H9 (cell line): ENCODE measurements around the gene APOH. TPM values are rescaled to one million over a fixed set of nuclear protein-coding genes. Genes with fewer than 3 reads are reported as not detected.

ENCODE experiments used
- DNase-seq: peaks from one replicate; pipeline ENCODE4 v3.0.0-alpha.2; 2017
- H2AFZ ChIP-seq: one replicate; pipeline ENCODE4 v1.6.1; 2013; ENCODE audit warnings: mild to moderate bottlenecking, low read length, control low read depth, moderate library complexity
- H2AK5ac ChIP-seq: 2 replicates; pipeline ENCODE4 v1.6.1; 2013; ENCODE audit warnings: low read length, control low read depth, mixed read lengths; ENCODE audit not compliant: insufficient read length
- H2BK120ac ChIP-seq: one replicate; pipeline ENCODE4 v1.6.1; 2013; ENCODE audit warnings: low read depth, mild to moderate bottlenecking, low read length, control low read depth, inconsistent platforms; ENCODE audit not compliant: poor library complexity, severe bottlenecking
- H2BK12ac ChIP-seq: 2 replicates; pipeline ENCODE4 v1.6.1; 2013; ENCODE audit warnings: low read length, control low read depth, mixed read lengths, low read depth; ENCODE audit not compliant: insufficient read length
- H2BK15ac ChIP-seq: 2 replicates; pipeline ENCODE4 v1.6.1; 2013; ENCODE audit warnings: low read depth, low read length, control low read depth
- H2BK20ac ChIP-seq: one replicate; pipeline ENCODE4 v1.6.1; 2013; ENCODE audit warnings: low read depth, mild to moderate bottlenecking, low read length, control low read depth, inconsistent platforms; ENCODE audit not compliant: poor library complexity, severe bottlenecking
- H2BK5ac ChIP-seq: 2 replicates; pipeline ENCODE4 v1.6.1; 2013; ENCODE audit warnings: low read length, control low read depth, mixed read lengths; ENCODE audit not compliant: insufficient read length
- H3K14ac ChIP-seq: 2 replicates; pipeline ENCODE4 v1.6.1; 2013; ENCODE audit warnings: low read length, control low read depth; ENCODE audit not compliant: insufficient read depth
- H3K18ac ChIP-seq: 2 replicates; pipeline ENCODE4 v1.6.1; 2013; ENCODE audit warnings: low read depth, mild to moderate bottlenecking, mixed read lengths, low read length, control low read depth; ENCODE audit not compliant: insufficient read length
- H3K23ac ChIP-seq: 2 replicates; pipeline ENCODE4 v1.6.1; 2013; ENCODE audit warnings: low read length, control low read depth, mixed read lengths, low read depth; ENCODE audit not compliant: insufficient read length
- H3K23me2 ChIP-seq: 2 replicates; pipeline ENCODE4 v1.6.1; 2013; ENCODE audit warnings: low read depth, mild to moderate bottlenecking, mixed read lengths, low read length, control low read depth; ENCODE audit not compliant: insufficient read length, poor library complexity, severe bottlenecking
- H3K27ac ChIP-seq: 2 replicates; pipeline ENCODE4 v1.5.1; 2013; ENCODE audit warnings: low read length, control low read depth, mixed read lengths, low read depth; ENCODE audit not compliant: insufficient read length
- H3K27me3 ChIP-seq: 2 replicates; pipeline ENCODE4 v1.6.1; 2013; ENCODE audit warnings: low read length, control low read depth, inconsistent platforms; ENCODE audit not compliant: insufficient read depth
- H3K4ac ChIP-seq: 2 replicates; pipeline ENCODE4 v1.6.1; 2013; ENCODE audit warnings: low read depth, mild to moderate bottlenecking, control low read depth, inconsistent platforms, low read length, moderate library complexity
- H3K4me1 ChIP-seq: 2 replicates; pipeline ENCODE4 v1.6.1; 2013; ENCODE audit warnings: low read length, control low read depth, inconsistent platforms; ENCODE audit not compliant: insufficient read depth
- H3K4me2 ChIP-seq: 2 replicates; pipeline ENCODE4 v1.6.1; 2013; ENCODE audit warnings: low read length, control low read depth, mixed read lengths; ENCODE audit not compliant: insufficient read length, insufficient read depth
- H3K56ac ChIP-seq: 2 replicates; pipeline ENCODE4 v1.6.1; 2013; ENCODE audit warnings: low read depth, mild to moderate bottlenecking, mixed read lengths, low read length, control low read depth; ENCODE audit not compliant: insufficient read length
- H3K79me1 ChIP-seq: 2 replicates; pipeline ENCODE4 v1.6.1; 2013; ENCODE audit warnings: low read depth, mild to moderate bottlenecking, moderate library complexity, low read length, control low read depth, inconsistent platforms; ENCODE audit not compliant: insufficient read depth, poor library complexity, severe bottlenecking
- H3K79me2 ChIP-seq: 2 replicates; pipeline ENCODE4 v1.6.1; 2013; ENCODE audit warnings: low read length, control low read depth, inconsistent platforms; ENCODE audit not compliant: insufficient read depth
- H3K9ac ChIP-seq: 2 replicates; pipeline ENCODE4 v1.6.1; 2013; ENCODE audit warnings: low read length, control low read depth, mixed read lengths; ENCODE audit not compliant: insufficient read length; ENCODE audit errors: extremely low read depth
- H3K9me3 ChIP-seq: one replicate; pipeline ENCODE4 v1.6.1; 2013; ENCODE audit warnings: low read depth, low read length, inconsistent platforms; ENCODE audit not compliant: control insufficient read depth
- H3T11ph ChIP-seq: one replicate; pipeline ENCODE4 v1.6.1; 2013; ENCODE audit warnings: mild to moderate bottlenecking, low read length, control low read depth, inconsistent platforms
- H4K20me1 ChIP-seq: one replicate; pipeline ENCODE4 v1.6.1; 2013; ENCODE audit not compliant: control insufficient read depth, insufficient read length, insufficient read depth
- H4K5ac ChIP-seq: 2 replicates; pipeline ENCODE4 v1.6.1; 2013; ENCODE audit warnings: low read depth, mild to moderate bottlenecking, mixed read lengths, low read length, control low read depth; ENCODE audit not compliant: insufficient read length
- H4K8ac ChIP-seq: replicated peaks from 2 replicates; pipeline ENCODE4 v1.6.1; 2013; ENCODE audit warnings: low read length, control low read depth, mixed read lengths, low read depth; ENCODE audit not compliant: insufficient read length
- H4K91ac ChIP-seq: 2 replicates; pipeline ENCODE4 v1.6.1; 2013; ENCODE audit warnings: low read depth, mild to moderate bottlenecking, moderate library complexity, mixed read lengths, low read length, control low read depth; ENCODE audit not compliant: insufficient read length
- H3K27ac Mint-ChIP-seq, 3 experiments: 2 replicates in 2 of 3; 3 replicates in 1 of 3; pipeline ENCODE4 v1.8.0; 2020 to 2021; ENCODE audit warnings: mixed read lengths in 3 of 3, mild to moderate bottlenecking in 1 of 3, moderate library complexity in 1 of 3
- H3K27me3 Mint-ChIP-seq: 2 replicates; pipeline ENCODE4 v1.8.0; 2021; ENCODE audit warnings: low read depth, mild to moderate bottlenecking, moderate library complexity, mixed read lengths
- H3K36me3 Mint-ChIP-seq, 3 experiments: 2 replicates in 2 of 3; 3 replicates in 1 of 3; pipeline ENCODE4 v1.8.0; 2020 to 2021; ENCODE audit warnings: low read depth in 3 of 3, mixed read lengths in 3 of 3; ENCODE audit not compliant: insufficient read depth in 1 of 3
- H3K4me1 Mint-ChIP-seq, 2 experiments: 2 replicates each; pipeline ENCODE4 v1.8.0; 2020; ENCODE audit warnings: mixed read lengths in 2 of 2
- H3K4me3 Mint-ChIP-seq, 2 experiments: 2 replicates in 1 of 2; 3 replicates in 1 of 2; pipeline ENCODE4 v1.8.0; 2020 to 2021; ENCODE audit warnings: mild to moderate bottlenecking in 2 of 2, mixed read lengths in 2 of 2, moderate library complexity in 1 of 2
- H3K9me3 Mint-ChIP-seq, 2 experiments: 2 replicates in 1 of 2; 3 replicates in 1 of 2; pipeline ENCODE4 v1.8.0; 2020; ENCODE audit warnings: mild to moderate bottlenecking in 2 of 2, mixed read lengths in 2 of 2, moderate library complexity in 1 of 2
- WGBS: extraction: QIAGEN DNeasy Blood & Tissue Kit; methylation state at CpG from one replicate; pipeline ENCODE4 v1.1.7; 2013; ENCODE audit warnings: missing lambda C conversion rate, low lambda C conversion rate, mixed read lengths; ENCODE audit not compliant: insufficient read length; ENCODE audit errors: extremely low coverage; 5-methylcytosine and 5-hydroxymethylcytosine counted together
- total RNA-seq: library from RNA; stranded (reverse); gene quantifications from 2 replicates; pipeline ENCODE4 v1.2.1, GENCODE V29; 2021
- TF ChIP-seq, protein P1 (sequence below): fragments of 200-600 bp; sonication (generic); conservative IDR thresholded peaks from 3 replicates; pipeline ENCODE4 v1.8.0; 2021; ENCODE audit warnings: antibody characterized with exemption, mild to moderate bottlenecking

The APOH gene
- total RNA-seq, 1 experiment from 2014 or later, result not detected

DNA sequence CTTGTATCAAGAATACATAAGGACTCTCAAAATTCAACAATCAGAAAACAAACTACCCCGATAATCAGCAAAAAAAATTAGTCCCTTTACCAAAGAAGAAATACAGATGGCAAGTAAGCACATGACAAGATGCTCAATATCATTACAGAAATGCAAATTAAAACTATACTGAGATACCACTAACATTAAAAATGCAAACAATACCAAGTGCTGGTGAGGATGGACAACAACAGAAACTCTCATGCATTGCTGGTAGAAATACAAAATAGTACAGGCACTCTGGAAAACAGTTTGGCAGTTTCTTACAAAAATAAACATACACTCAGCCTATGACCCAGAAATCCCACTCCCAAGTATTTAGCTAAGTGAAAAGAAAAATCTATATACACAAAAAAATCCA is 44.8 kb downstream of the APOH start:
- H2BK20ac ChIP-seq, result no peak overlapping the region
- Mint-ChIP-seq H3K27me3 (no peaks in the 10 kb centered on the region), H3K4me1 (no peaks in the 10 kb centered on the region), H3K36me3 (peaks cover 0 to 5% (median 0%) of the 10 kb centered on the region in 3 experiments; a peak in 2 of 7 replicates), H3K9me3 (no peaks in the 10 kb centered on the region), H3K4me3 (no peak overlapping the region), H3K27ac (no peak overlapping the region)
- H3K27me3 ChIP-seq, result no peaks in the 10 kb centered on the region
- no peaks in the 10 kb centered on the region for H3K79me2 ChIP-seq
- no peak overlapping the region for H3T11ph ChIP-seq
- no peak overlapping the region for H4K8ac ChIP-seq
- no peaks in the 10 kb centered on the region for H4K20me1 ChIP-seq
- H3K79me1 ChIP-seq, result no peaks in the 10 kb centered on the region
- H4K91ac ChIP-seq, result no peak overlapping the region
- no peak overlapping the region for H3K4ac ChIP-seq
- H2BK12ac ChIP-seq, result no peak overlapping the region
- H3K9ac ChIP-seq, result no peak overlapping the region
- H2BK5ac ChIP-seq, result no peak overlapping the region
- no peak overlapping the region for H2BK120ac ChIP-seq
- no peak overlapping the region for H3K4me2 ChIP-seq
- WGBS, result no CpG with 5 or more reads among the region's 1 CpG
- no peak overlapping the region for H3K14ac ChIP-seq
- no peak overlapping the region for H2BK15ac ChIP-seq
- no peak overlapping the region for H3K56ac ChIP-seq
- no peak overlapping the region for H3K18ac ChIP-seq
- no peak overlapping the region for H4K5ac ChIP-seq
- H3K4me1 ChIP-seq, result no peaks in the 10 kb centered on the region
- TF ChIP-seq, protein P1, sequence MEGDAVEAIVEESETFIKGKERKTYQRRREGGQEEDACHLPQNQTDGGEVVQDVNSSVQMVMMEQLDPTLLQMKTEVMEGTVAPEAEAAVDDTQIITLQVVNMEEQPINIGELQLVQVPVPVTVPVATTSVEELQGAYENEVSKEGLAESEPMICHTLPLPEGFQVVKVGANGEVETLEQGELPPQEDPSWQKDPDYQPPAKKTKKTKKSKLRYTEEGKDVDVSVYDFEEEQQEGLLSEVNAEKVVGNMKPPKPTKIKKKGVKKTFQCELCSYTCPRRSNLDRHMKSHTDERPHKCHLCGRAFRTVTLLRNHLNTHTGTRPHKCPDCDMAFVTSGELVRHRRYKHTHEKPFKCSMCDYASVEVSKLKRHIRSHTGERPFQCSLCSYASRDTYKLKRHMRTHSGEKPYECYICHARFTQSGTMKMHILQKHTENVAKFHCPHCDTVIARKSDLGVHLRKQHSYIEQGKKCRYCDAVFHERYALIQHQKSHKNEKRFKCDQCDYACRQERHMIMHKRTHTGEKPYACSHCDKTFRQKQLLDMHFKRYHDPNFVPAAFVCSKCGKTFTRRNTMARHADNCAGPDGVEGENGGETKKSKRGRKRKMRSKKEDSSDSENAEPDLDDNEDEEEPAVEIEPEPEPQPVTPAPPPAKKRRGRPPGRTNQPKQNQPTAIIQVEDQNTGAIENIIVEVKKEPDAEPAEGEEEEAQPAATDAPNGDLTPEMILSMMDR, result no peak
- H3K9me3 ChIP-seq, result no peaks in the 10 kb centered on the region
- H2AFZ ChIP-seq, result no peak overlapping the region
- no peak overlapping the region for H3K23ac ChIP-seq
- no peak overlapping the region for H2AK5ac ChIP-seq
- H3K27ac ChIP-seq, result no peak overlapping the region
- H3K23me2 ChIP-seq, result no peaks in the 10 kb centered on the region
- no peak for DNase-seq
